Measurements from ENCODE around the gene LMO4. TPM values are rescaled to one million over a fixed set of nuclear protein-coding genes. Genes with fewer than 3 reads are reported as not detected.

The LMO4 gene
- total and polyA plus RNA-seq, 10 of the 15 experiments (the other 5 are each of a cell fraction or from before 2014, with no cell fraction given): 3.8 to 76.6 (median 20.7) TPM

DNA sequence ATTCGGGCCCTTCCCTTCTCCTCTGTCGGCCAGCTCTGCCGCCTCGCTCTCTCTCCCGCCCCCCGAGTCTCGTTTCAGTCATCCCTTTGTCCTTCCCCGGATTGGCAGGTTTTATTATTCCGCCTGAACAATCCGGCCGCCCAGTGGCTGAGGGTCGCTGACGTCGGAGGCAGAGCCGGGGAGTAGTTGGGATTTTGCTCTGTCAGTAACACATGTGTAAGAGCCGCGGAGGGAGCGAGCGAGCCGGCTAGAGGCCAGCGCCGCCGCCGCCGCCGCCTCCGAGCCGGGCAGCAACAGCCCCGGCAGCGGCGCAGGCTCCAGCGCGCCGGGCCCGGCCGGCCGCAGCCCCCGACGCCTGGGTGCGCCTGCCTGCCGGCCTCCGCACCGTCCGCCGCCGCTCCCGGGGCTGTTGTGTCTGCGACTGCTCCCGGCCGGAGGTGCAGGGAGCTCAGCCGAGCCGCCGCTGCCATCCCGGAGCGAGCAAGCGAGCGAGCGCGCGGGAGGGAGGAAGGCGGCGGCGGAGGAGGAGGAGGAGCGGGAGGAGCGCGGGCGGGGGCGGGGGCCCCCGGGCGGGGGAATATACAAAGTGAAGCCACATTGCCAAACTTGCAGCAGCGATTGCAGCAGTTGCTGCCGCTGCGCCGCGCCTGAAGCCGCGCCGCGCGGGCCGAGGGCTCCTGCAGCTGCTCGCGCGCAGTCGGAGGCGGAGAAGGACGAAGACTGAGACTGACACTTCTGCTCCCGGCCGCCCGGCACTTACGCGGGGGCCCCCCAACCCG lies at the start of gene LMO4 (continued):
- TF ChIP-seq, protein P1, sequence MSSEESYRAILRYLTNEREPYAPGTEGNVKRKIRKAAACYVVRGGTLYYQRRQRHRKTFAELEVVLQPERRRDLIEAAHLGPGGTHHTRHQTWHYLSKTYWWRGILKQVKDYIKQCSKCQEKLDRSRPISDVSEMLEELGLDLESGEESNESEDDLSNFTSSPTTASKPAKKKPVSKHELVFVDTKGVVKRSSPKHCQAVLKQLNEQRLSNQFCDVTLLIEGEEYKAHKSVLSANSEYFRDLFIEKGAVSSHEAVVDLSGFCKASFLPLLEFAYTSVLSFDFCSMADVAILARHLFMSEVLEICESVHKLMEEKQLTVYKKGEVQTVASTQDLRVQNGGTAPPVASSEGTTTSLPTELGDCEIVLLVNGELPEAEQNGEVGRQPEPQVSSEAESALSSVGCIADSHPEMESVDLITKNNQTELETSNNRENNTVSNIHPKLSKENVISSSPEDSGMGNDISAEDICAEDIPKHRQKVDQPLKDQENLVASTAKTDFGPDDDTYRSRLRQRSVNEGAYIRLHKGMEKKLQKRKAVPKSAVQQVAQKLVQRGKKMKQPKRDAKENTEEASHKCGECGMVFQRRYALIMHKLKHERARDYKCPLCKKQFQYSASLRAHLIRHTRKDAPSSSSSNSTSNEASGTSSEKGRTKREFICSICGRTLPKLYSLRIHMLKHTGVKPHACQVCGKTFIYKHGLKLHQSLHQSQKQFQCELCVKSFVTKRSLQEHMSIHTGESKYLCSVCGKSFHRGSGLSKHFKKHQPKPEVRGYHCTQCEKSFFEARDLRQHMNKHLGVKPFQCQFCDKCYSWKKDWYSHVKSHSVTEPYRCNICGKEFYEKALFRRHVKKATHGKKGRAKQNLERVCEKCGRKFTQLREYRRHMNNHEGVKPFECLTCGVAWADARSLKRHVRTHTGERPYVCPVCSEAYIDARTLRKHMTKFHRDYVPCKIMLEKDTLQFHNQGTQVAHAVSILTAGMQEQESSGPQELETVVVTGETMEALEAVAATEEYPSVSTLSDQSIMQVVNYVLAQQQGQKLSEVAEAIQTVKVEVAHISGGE (CRISPR knock-in tag; IDR thresholded peaks at IDR 0.05): no peak
- TF ChIP-seq POU2F2 (IDR thresholded peaks at IDR 0.05; ENCODE audit: borderline replicate concordance, low read depth, low read length) (peak; percentile 46; the same call in 1 of the 3 replicates), KLF5 (IDR thresholded peaks at IDR 0.05; ENCODE audit: partially characterized antibody) (peak; percentile 50), LARP7 (IDR thresholded peaks at IDR 0.05) (peak; percentile 79; the same call in 1 of the 2 replicates), GATAD2B (conservative IDR thresholded peaks at IDR 0.05; ENCODE audit: low read depth) (peak; percentile 81), ZNF384 (IDR thresholded peaks at IDR 0.05; ENCODE audit: borderline replicate concordance, low read depth, low read length) (no peak), POLR2A (IDR thresholded peaks at IDR 0.05; ENCODE audit: low read depth, low read length) (peak; percentile 85), CEBPB (IDR thresholded peaks at IDR 0.05; ENCODE audit: borderline replicate concordance in 1 of 2, low read depth in 2 of 2, low read length in 2 of 2) (no peak), SMC3 (IDR thresholded peaks at IDR 0.05; ENCODE audit: borderline replicate concordance, low read length) (no peak), TCF3 (IDR thresholded peaks at IDR 0.05; ENCODE audit: borderline replicate concordance, insufficient read depth, low read depth, low read length) (0 out of 2 replicates have a peak, but pooled peaks have one; percentile 15), ATF7 (IDR thresholded peaks at IDR 0.05; ENCODE audit: low read depth) (no peak)
- TF ChIP-seq, protein P2, sequence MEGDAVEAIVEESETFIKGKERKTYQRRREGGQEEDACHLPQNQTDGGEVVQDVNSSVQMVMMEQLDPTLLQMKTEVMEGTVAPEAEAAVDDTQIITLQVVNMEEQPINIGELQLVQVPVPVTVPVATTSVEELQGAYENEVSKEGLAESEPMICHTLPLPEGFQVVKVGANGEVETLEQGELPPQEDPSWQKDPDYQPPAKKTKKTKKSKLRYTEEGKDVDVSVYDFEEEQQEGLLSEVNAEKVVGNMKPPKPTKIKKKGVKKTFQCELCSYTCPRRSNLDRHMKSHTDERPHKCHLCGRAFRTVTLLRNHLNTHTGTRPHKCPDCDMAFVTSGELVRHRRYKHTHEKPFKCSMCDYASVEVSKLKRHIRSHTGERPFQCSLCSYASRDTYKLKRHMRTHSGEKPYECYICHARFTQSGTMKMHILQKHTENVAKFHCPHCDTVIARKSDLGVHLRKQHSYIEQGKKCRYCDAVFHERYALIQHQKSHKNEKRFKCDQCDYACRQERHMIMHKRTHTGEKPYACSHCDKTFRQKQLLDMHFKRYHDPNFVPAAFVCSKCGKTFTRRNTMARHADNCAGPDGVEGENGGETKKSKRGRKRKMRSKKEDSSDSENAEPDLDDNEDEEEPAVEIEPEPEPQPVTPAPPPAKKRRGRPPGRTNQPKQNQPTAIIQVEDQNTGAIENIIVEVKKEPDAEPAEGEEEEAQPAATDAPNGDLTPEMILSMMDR (IDR thresholded peaks at IDR 0.05 in 2 of 3, conservative IDR thresholded peaks at IDR 0.05 in 1 of 3; ENCODE audit: control insufficient read depth in 2 of 3, extremely low read depth in 1 of 3, insufficient read depth in 1 of 3, low read depth in 3 of 3, low read length in 3 of 3): no peak
- TF ChIP-seq, protein P3, sequence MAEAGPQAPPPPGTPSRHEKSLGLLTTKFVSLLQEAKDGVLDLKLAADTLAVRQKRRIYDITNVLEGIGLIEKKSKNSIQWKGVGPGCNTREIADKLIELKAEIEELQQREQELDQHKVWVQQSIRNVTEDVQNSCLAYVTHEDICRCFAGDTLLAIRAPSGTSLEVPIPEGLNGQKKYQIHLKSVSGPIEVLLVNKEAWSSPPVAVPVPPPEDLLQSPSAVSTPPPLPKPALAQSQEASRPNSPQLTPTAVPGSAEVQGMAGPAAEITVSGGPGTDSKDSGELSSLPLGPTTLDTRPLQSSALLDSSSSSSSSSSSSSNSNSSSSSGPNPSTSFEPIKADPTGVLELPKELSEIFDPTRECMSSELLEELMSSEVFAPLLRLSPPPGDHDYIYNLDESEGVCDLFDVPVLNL (IDR thresholded peaks at IDR 0.05; ENCODE audit: low read depth, low read length): peak; percentile 66
- TF ChIP-seq, protein P4, sequence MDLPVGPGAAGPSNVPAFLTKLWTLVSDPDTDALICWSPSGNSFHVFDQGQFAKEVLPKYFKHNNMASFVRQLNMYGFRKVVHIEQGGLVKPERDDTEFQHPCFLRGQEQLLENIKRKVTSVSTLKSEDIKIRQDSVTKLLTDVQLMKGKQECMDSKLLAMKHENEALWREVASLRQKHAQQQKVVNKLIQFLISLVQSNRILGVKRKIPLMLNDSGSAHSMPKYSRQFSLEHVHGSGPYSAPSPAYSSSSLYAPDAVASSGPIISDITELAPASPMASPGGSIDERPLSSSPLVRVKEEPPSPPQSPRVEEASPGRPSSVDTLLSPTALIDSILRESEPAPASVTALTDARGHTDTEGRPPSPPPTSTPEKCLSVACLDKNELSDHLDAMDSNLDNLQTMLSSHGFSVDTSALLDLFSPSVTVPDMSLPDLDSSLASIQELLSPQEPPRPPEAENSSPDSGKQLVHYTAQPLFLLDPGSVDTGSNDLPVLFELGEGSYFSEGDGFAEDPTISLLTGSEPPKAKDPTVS (IDR thresholded peaks at IDR 0.05; ENCODE audit: low read depth, low read length): no peak
- TF ChIP-seq, protein P5, sequence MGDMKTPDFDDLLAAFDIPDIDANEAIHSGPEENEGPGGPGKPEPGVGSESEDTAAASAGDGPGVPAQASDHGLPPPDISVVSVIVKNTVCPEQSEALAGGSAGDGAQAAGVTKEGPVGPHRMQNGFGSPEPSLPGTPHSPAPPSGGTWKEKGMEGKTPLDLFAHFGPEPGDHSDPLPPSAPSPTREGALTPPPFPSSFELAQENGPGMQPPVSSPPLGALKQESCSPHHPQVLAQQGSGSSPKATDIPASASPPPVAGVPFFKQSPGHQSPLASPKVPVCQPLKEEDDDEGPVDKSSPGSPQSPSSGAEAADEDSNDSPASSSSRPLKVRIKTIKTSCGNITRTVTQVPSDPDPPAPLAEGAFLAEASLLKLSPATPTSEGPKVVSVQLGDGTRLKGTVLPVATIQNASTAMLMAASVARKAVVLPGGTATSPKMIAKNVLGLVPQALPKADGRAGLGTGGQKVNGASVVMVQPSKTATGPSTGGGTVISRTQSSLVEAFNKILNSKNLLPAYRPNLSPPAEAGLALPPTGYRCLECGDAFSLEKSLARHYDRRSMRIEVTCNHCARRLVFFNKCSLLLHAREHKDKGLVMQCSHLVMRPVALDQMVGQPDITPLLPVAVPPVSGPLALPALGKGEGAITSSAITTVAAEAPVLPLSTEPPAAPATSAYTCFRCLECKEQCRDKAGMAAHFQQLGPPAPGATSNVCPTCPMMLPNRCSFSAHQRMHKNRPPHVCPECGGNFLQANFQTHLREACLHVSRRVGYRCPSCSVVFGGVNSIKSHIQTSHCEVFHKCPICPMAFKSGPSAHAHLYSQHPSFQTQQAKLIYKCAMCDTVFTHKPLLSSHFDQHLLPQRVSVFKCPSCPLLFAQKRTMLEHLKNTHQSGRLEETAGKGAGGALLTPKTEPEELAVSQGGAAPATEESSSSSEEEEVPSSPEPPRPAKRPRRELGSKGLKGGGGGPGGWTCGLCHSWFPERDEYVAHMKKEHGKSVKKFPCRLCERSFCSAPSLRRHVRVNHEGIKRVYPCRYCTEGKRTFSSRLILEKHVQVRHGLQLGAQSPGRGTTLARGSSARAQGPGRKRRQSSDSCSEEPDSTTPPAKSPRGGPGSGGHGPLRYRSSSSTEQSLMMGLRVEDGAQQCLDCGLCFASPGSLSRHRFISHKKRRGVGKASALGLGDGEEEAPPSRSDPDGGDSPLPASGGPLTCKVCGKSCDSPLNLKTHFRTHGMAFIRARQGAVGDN (IDR thresholded peaks at IDR 0.05): no peak
